Measurements from ENCODE around the gene KIAA0319L.
"Not testable (repeated sequence)": the region's sequence is repeated elsewhere in the genome, so short reads cannot be mapped to it uniquely, and the experiment has no call there.

KIAA0319L gene

GRCh38 chr1:35581621-35582020 is 24.4 kb upstream of the KIAA0319L start:
- in situ Hi-C loops (cut with MboI; ENCODE audit: low sequenced_read_pairs), result not testable (repeated sequence)

- in situ Hi-C loops (cut with MboI; ENCODE audit: low sequenced_read_pairs), result no loop called here
These were observed 23.8 kb upstream of the KIAA0319L start for GRCh38 chr1:35580949-35581388.

- in situ Hi-C loops (cut with MboI; ENCODE audit: low sequenced_read_pairs), result no loop called here
These were observed 20.1 kb upstream of the KIAA0319L start for GRCh38 chr1:35577071-35577998.

- in situ Hi-C loops (cut with MboI; ENCODE audit: low sequenced_read_pairs), result not testable (repeated sequence)
These were observed 19.5 kb upstream of the KIAA0319L start for GRCh38 chr1:35576766-35577070.

GRCh38 chr1:35576061-35576765 is 19.0 kb upstream of the KIAA0319L start:
- in situ Hi-C loops (cut with MboI; ENCODE audit: low sequenced_read_pairs), result no loop called here

GRCh38 chr1:35575416-35575958 is 18.3 kb upstream of the KIAA0319L start:
- in situ Hi-C loops (cut with MboI; ENCODE audit: low sequenced_read_pairs), result no loop called here

- in situ Hi-C loops (cut with MboI; ENCODE audit: low sequenced_read_pairs), result no loop called here
These were observed 17.6 kb upstream of the KIAA0319L start for GRCh38 chr1:35574655-35575415.

- in situ Hi-C loops (cut with MboI; ENCODE audit: low sequenced_read_pairs), result no loop called here
These were observed 17.0 kb upstream of the KIAA0319L start for GRCh38 chr1:35574125-35574654.

GRCh38 chr1:35573198-35574124 is 16.3 kb upstream of the KIAA0319L start, which contains the start of gene TFAP2E:
Gene TFAP2E (plus strand): TSS chr1:35573314. CDS start chr1:35573578, 264 bp downstream.
- in situ Hi-C loops (cut with MboI; ENCODE audit: low sequenced_read_pairs), result no loop called here

GRCh38 chr1:35572296-35572695 is 15.1 kb upstream of the KIAA0319L start:
- in situ Hi-C loops (cut with MboI; ENCODE audit: low sequenced_read_pairs), result no loop called here

- in situ Hi-C loops (cut with MboI; ENCODE audit: low sequenced_read_pairs), result no loop called here
These were observed 14.1 kb upstream of the KIAA0319L start for GRCh38 chr1:35571263-35571662.

GRCh38 chr1:35570589-35571137 is 13.5 kb upstream of the KIAA0319L start:
- in situ Hi-C loops (cut with MboI; ENCODE audit: low sequenced_read_pairs), result no loop called here

- in situ Hi-C loops (cut with MboI; ENCODE audit: low sequenced_read_pairs), result no loop called here
These were observed 12.7 kb upstream of the KIAA0319L start for GRCh38 chr1:35569936-35570335.

GRCh38 chr1:35568975-35569395 is 11.8 kb upstream of the KIAA0319L start:
- in situ Hi-C loops (cut with MboI; ENCODE audit: low sequenced_read_pairs), result no loop called here

- in situ Hi-C loops (cut with MboI; ENCODE audit: low sequenced_read_pairs), result no loop called here
These were observed 10.8 kb upstream of the KIAA0319L start for GRCh38 chr1:35567947-35568558.

GRCh38 chr1:35565742-35566133 is 8.5 kb upstream of the KIAA0319L start:
- in situ Hi-C loops (cut with MboI; ENCODE audit: low sequenced_read_pairs), result no loop called here

- in situ Hi-C loops (cut with MboI; ENCODE audit: low sequenced_read_pairs), result no loop called here
These were observed 7.9 kb upstream of the KIAA0319L start for GRCh38 chr1:35564884-35565741.
